Measurements from ENCODE around the gene BRAF.

BRAF gene

DNA sequence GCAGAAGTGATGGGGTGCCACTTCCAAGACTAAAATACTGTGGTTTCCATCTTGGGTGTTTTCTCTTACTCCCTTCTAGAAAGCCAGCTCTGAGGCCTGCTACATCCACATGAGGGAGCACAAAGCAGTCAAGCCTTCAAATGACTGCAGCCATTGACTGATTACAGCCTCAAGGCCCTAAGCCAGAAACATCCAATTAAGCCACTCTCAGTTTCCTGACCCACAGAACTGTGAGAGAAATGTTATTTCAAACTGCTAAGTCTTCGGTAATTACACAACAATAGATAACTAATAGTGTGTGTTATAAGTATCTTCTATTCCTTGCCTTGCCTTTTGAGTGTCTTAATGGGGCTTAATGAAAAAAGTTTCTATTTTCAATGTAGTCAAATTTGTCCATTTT lies 24.8 kb downstream of the BRAF start:
- TF ChIP-seq EGR1 (IDR thresholded peaks at IDR 0.05) (no peak), YY1 (IDR thresholded peaks at IDR 0.05; ENCODE audit: low read depth) (no peak), EP300 (IDR thresholded peaks at IDR 0.05; ENCODE audit: borderline replicate concordance) (no peak), MAX (IDR thresholded peaks at IDR 0.05) (no peak), TAF1 (IDR thresholded peaks at IDR 0.05; ENCODE audit: low read depth) (no peak), TEAD4 (IDR thresholded peaks at IDR 0.05) (no peak), CEBPB (IDR thresholded peaks at IDR 0.05) (no peak), TCF12 (IDR thresholded peaks at IDR 0.05; ENCODE audit: low read depth) (no peak), CREB1 (IDR thresholded peaks at IDR 0.05; ENCODE audit: low read depth) (no peak), ZBTB7A (IDR thresholded peaks at IDR 0.05; ENCODE audit: low read depth) (no peak), RAD21 (IDR thresholded peaks at IDR 0.05; ENCODE audit: low read depth) (no peak), USF1 (IDR thresholded peaks at IDR 0.05) (no peak), NFIC (IDR thresholded peaks at IDR 0.05) (no peak), FOXM1 (IDR thresholded peaks at IDR 0.05; ENCODE audit: borderline replicate concordance, low read depth) (no peak)
- TF ChIP-seq, protein P1, sequence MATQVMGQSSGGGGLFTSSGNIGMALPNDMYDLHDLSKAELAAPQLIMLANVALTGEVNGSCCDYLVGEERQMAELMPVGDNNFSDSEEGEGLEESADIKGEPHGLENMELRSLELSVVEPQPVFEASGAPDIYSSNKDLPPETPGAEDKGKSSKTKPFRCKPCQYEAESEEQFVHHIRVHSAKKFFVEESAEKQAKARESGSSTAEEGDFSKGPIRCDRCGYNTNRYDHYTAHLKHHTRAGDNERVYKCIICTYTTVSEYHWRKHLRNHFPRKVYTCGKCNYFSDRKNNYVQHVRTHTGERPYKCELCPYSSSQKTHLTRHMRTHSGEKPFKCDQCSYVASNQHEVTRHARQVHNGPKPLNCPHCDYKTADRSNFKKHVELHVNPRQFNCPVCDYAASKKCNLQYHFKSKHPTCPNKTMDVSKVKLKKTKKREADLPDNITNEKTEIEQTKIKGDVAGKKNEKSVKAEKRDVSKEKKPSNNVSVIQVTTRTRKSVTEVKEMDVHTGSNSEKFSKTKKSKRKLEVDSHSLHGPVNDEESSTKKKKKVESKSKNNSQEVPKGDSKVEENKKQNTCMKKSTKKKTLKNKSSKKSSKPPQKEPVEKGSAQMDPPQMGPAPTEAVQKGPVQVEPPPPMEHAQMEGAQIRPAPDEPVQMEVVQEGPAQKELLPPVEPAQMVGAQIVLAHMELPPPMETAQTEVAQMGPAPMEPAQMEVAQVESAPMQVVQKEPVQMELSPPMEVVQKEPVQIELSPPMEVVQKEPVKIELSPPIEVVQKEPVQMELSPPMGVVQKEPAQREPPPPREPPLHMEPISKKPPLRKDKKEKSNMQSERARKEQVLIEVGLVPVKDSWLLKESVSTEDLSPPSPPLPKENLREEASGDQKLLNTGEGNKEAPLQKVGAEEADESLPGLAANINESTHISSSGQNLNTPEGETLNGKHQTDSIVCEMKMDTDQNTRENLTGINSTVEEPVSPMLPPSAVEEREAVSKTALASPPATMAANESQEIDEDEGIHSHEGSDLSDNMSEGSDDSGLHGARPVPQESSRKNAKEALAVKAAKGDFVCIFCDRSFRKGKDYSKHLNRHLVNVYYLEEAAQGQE (IDR thresholded peaks at IDR 0.05; ENCODE audit: low read depth) = no peak

GRCh38 chr7:140898786-140899536 lies 25.8 kb downstream of the BRAF start:
- TF ChIP-seq, protein P1 (IDR thresholded peaks at IDR 0.05; ENCODE audit: low read depth) = no peak
- TF ChIP-seq TCF12 (IDR thresholded peaks at IDR 0.05; ENCODE audit: low read depth) (no peak), MAX (IDR thresholded peaks at IDR 0.05) (no peak), TAF1 (IDR thresholded peaks at IDR 0.05; ENCODE audit: low read depth) (no peak), YY1 (IDR thresholded peaks at IDR 0.05; ENCODE audit: low read depth) (no peak), FOXM1 (IDR thresholded peaks at IDR 0.05; ENCODE audit: borderline replicate concordance, low read depth) (no peak), EGR1 (IDR thresholded peaks at IDR 0.05) (no peak), CREB1 (IDR thresholded peaks at IDR 0.05; ENCODE audit: low read depth) (no peak), CEBPB (IDR thresholded peaks at IDR 0.05) (no peak), USF1 (IDR thresholded peaks at IDR 0.05) (no peak), ZBTB7A (IDR thresholded peaks at IDR 0.05; ENCODE audit: low read depth) (no peak), NFIC (IDR thresholded peaks at IDR 0.05) (no peak), TEAD4 (IDR thresholded peaks at IDR 0.05) (no peak), EP300 (IDR thresholded peaks at IDR 0.05; ENCODE audit: borderline replicate concordance) (no peak), RAD21 (IDR thresholded peaks at IDR 0.05; ENCODE audit: low read depth) (no peak)

- TF ChIP-seq FOXM1 (IDR thresholded peaks at IDR 0.05; ENCODE audit: borderline replicate concordance, low read depth) (no peak), MAX (IDR thresholded peaks at IDR 0.05) (no peak)
Observed at GRCh38 chr7:140896996-140897395, 27.7 kb downstream of the BRAF start.

GRCh38 chr7:140889645-140890044 lies 35.1 kb downstream of the BRAF start:
- TF ChIP-seq CEBPB (IDR thresholded peaks at IDR 0.05) (no peak), FOXM1 (IDR thresholded peaks at IDR 0.05; ENCODE audit: borderline replicate concordance, low read depth) (no peak), CREB1 (IDR thresholded peaks at IDR 0.05; ENCODE audit: low read depth) (no peak), ZBTB7A (IDR thresholded peaks at IDR 0.05; ENCODE audit: low read depth) (no peak), TCF12 (IDR thresholded peaks at IDR 0.05; ENCODE audit: low read depth) (no peak), MAX (IDR thresholded peaks at IDR 0.05) (no peak), EP300 (IDR thresholded peaks at IDR 0.05; ENCODE audit: borderline replicate concordance) (no peak), TEAD4 (IDR thresholded peaks at IDR 0.05) (no peak), NFIC (IDR thresholded peaks at IDR 0.05) (no peak), EGR1 (IDR thresholded peaks at IDR 0.05) (no peak), RAD21 (IDR thresholded peaks at IDR 0.05; ENCODE audit: low read depth) (no peak), USF1 (IDR thresholded peaks at IDR 0.05) (no peak), YY1 (IDR thresholded peaks at IDR 0.05; ENCODE audit: low read depth) (no peak)
- TF ChIP-seq, protein P1 (IDR thresholded peaks at IDR 0.05; ENCODE audit: low read depth) = no peak

Data from Ishikawa (cell line).